HepG2 (cell line): ENCODE data around the gene PPM1K. TPM values are rescaled to one million over a fixed set of nuclear protein-coding genes. Genes with fewer than 3 reads are reported as not detected.

Source experiments
- HINFP ChIP-seq: sonication (generic); formaldehyde crosslinking; IDR thresholded peaks from 2 replicates; pipeline ENCODE4 v1.4.0; 2020; ENCODE audit warnings: low read depth, mild to moderate bottlenecking, missing genetic modification reagents
- TFE3 ChIP-seq: IDR thresholded peaks from 2 replicates; pipeline ENCODE4 v1.6.1; 2016
- XRCC5 ChIP-seq: fragments of 200-400 bp; formaldehyde crosslinking; optimal IDR thresholded peaks from 2 replicates; pipeline ENCODE3; 2017; ENCODE audit warnings: mild to moderate bottlenecking, low read length
- ZKSCAN1 ChIP-seq: fragments of 150-350 bp; IDR thresholded peaks from 2 replicates; pipeline ENCODE4 v1.6.1; 2014; ENCODE audit warnings: low read length
- ZNF256 ChIP-seq: sonication (generic); formaldehyde crosslinking; conservative IDR thresholded peaks from 2 replicates; pipeline ENCODE4 v1.4.0; 2020; ENCODE audit warnings: missing genetic modification reagents
- ZNF687 ChIP-seq: sonication (generic); formaldehyde crosslinking; IDR thresholded peaks from 2 replicates; pipeline ENCODE4 v1.5.1; 2020; ENCODE audit warnings: mild to moderate bottlenecking, missing genetic modification reagents, moderate library complexity
- ZNF780A ChIP-seq: sonication (generic); formaldehyde crosslinking; IDR thresholded peaks from 2 replicates; pipeline ENCODE4 v1.8.0; 2022; ENCODE audit warnings: mild to moderate bottlenecking, missing genetic modification reagents, moderate library complexity
- polyA plus RNA-seq, 8 experiments: library from polyadenylated mRNA; depleted of rRNA in 3 of 8; stranded (reverse) in 7 of 8; unstranded in 1 of 8; fragments of >200 nt; fragmentation: Illumina TruSeq in 4 of 8; extraction: Trizol in 4 of 8; gene quantifications; 2 replicates each; pipeline versions ENCODE4 v1.2.1 to v1.2.3, GENCODE V29; 2011 to 2016; ENCODE audit warnings: low read depth in 4 of 8, missing spikeins in 1 of 8, mixed read lengths in 1 of 8; ENCODE audit not compliant: insufficient read depth in 1 of 8
- total RNA-seq, 5 experiments: library from RNA; depleted of rRNA; stranded (reverse); fragments of >200 nt; fragmentation: Illumina TruSeq; extraction: Trizol; gene quantifications; 2 replicates each; pipeline ENCODE4 v1.2.3, GENCODE V29; 2016; ENCODE audit warnings: low read depth in 1 of 5

Gene PPM1K
- total and polyA plus RNA-seq, 2 of the 13 experiments (the other 11 are each of a cell fraction or from before 2014, with no cell fraction given): 11.9 to 17.8 TPM

- TF ChIP-seq ZNF687 (CRISPR knock-in tag): no peak
- TF ChIP-seq XRCC5: no peak
- no peak for TF ChIP-seq ZNF256
- TF ChIP-seq ZNF780A (CRISPR knock-in tag): no peak
- TF ChIP-seq HINFP (CRISPR knock-in tag): no peak
- no peak for TF ChIP-seq TFE3 (CRISPR knock-in tag)
- TF ChIP-seq ZKSCAN1: no peak
- TF ChIP-seq, all 625 proteins: peak for 0
These were observed 34.5 kb upstream of the PPM1K start (continued) for GRCh38 chr4:88318751-88319350.
